KOPT-K1 (cell line): ENCODE results near the gene ZMIZ1.

ENCODE experiments used
- H3K27ac ChIP-seq: fragments of 200-600 bp; sonication (generic); 2 replicates; pipeline ENCODE4 v1.5.1; 2016; ENCODE audit warnings: antibody characterized with exemption, mild to moderate bottlenecking, low read depth, low read length; ENCODE audit not compliant: poor library complexity, severe bottlenecking
- H3K36me3 ChIP-seq: fragments of 200-600 bp; sonication (generic); 2 replicates; pipeline ENCODE4 v1.5.1; 2017; ENCODE audit warnings: antibody characterized with exemption, mild to moderate bottlenecking, low read length, moderate library complexity; ENCODE audit not compliant: insufficient read depth
- H3K9me3 ChIP-seq: fragments of 200-600 bp; sonication (generic); 2 replicates; pipeline ENCODE4 v1.5.1; 2017; ENCODE audit warnings: antibody characterized with exemption, low read length, mild to moderate bottlenecking; ENCODE audit not compliant: insufficient read depth, poor library complexity, severe bottlenecking

ZMIZ1 gene

GRCh38 chr10:79101560-79102497 is 33.1 kb downstream of the ZMIZ1 start:
- peak overlapping the region; percentile 58 for H3K27ac ChIP-seq
- no peaks in the 10 kb centered on the region for H3K9me3 ChIP-seq
- H3K36me3 ChIP-seq, result no peaks in the 10 kb centered on the region

- Histone ChIP-seq H3K36me3 (no peaks in the 10 kb centered on the region), H3K27ac (peak overlapping the region; percentile 58), H3K9me3 (no peaks in the 10 kb centered on the region)
Measured at GRCh38 chr10:79102498-79102874, 33.7 kb downstream of the ZMIZ1 start.

GRCh38 chr10:79103129-79103528 is 34.4 kb downstream of the ZMIZ1 start:
- peak overlapping the region; percentile 58 for H3K27ac ChIP-seq
- H3K9me3 ChIP-seq, result no peaks in the 10 kb centered on the region
- H3K36me3 ChIP-seq, result no peaks in the 10 kb centered on the region

- Histone ChIP-seq H3K9me3 (no peaks in the 10 kb centered on the region), H3K27ac (peak overlapping the region; percentile 58), H3K36me3 (no peaks in the 10 kb centered on the region)
Measured at GRCh38 chr10:79103585-79103984, 34.8 kb downstream of the ZMIZ1 start.

- no peaks in the 10 kb centered on the region for H3K36me3 ChIP-seq
- peak overlapping the region; percentile 58 for H3K27ac ChIP-seq
- no peaks in the 10 kb centered on the region for H3K9me3 ChIP-seq
Measured at GRCh38 chr10:79105150-79105739, 36.5 kb downstream of the ZMIZ1 start.

GRCh38 chr10:79105818-79106217 is 37.1 kb downstream of the ZMIZ1 start:
- Histone ChIP-seq H3K27ac (peak overlapping the region; percentile 40), H3K36me3 (peaks cover 2% of the 10 kb centered on the region; the same call in 1 of the 2 replicates), H3K9me3 (no peaks in the 10 kb centered on the region)

GRCh38 chr10:79106256-79107050 is 37.7 kb downstream of the ZMIZ1 start:
- Histone ChIP-seq H3K27ac (peak overlapping the region; percentile 40), H3K36me3 (peaks cover 8% of the 10 kb centered on the region; the same call in 1 of the 2 replicates), H3K9me3 (no peaks in the 10 kb centered on the region)

GRCh38 chr10:79107736-79108264 is 39.0 kb downstream of the ZMIZ1 start:
- Histone ChIP-seq H3K27ac (peak overlapping the region; percentile 40), H3K9me3 (no peaks in the 10 kb centered on the region), H3K36me3 (peaks cover 14% of the 10 kb centered on the region; the same call in 1 of the 2 replicates)

GRCh38 chr10:79108728-79109127 is 40.0 kb downstream of the ZMIZ1 start:
- H3K36me3 ChIP-seq, result peaks cover 14% of the 10 kb centered on the region; the same call in 1 of the 2 replicates

GRCh38 chr10:79111427-79111826 is 42.7 kb downstream of the ZMIZ1 start:
- H3K36me3 ChIP-seq, result peaks cover 14% of the 10 kb centered on the region; the same call in 1 of the 2 replicates
- H3K9me3 ChIP-seq, result no peaks in the 10 kb centered on the region
- H3K27ac ChIP-seq, result peak overlapping the region; percentile 36

More at GRCh38 chr10:79108728-79109127, 40.0 kb downstream of the ZMIZ1 start:
- no peaks in the 10 kb centered on the region for H3K9me3 ChIP-seq
- peak overlapping the region; percentile 36 for H3K27ac ChIP-seq

GRCh38 chr10:79111846-79112614 is 43.3 kb downstream of the ZMIZ1 start:
- H3K9me3 ChIP-seq, result no peaks in the 10 kb centered on the region
- H3K36me3 ChIP-seq, result peaks cover 14% of the 10 kb centered on the region; the same call in 1 of the 2 replicates
- peak overlapping the region; percentile 82 for H3K27ac ChIP-seq

- Histone ChIP-seq H3K36me3 (peaks cover 14% of the 10 kb centered on the region; the same call in 1 of the 2 replicates), H3K9me3 (no peaks in the 10 kb centered on the region), H3K27ac (peak overlapping the region; percentile 82)
Measured at GRCh38 chr10:79112881-79113431, 44.2 kb downstream of the ZMIZ1 start.

GRCh38 chr10:79113827-79114226 is 45.1 kb downstream of the ZMIZ1 start:
- Histone ChIP-seq H3K36me3 (peaks cover 14% of the 10 kb centered on the region; the same call in 1 of the 2 replicates), H3K27ac (peak overlapping the region; percentile 82), H3K9me3 (no peaks in the 10 kb centered on the region)

- H3K27ac ChIP-seq, result peak overlapping the region; percentile 82
- H3K9me3 ChIP-seq, result no peaks in the 10 kb centered on the region
- peaks cover 23% of the 10 kb centered on the region for H3K36me3 ChIP-seq
Measured at GRCh38 chr10:79115302-79115701, 46.5 kb downstream of the ZMIZ1 start.
